K562 (cell line): ENCODE data around the gene CRAMP1. TPM values are rescaled to one million over a fixed set of nuclear protein-coding genes. Genes with fewer than 3 reads are reported as not detected.

Experiments
- BCOR ChIP-seq: fragments of 450-650 bp; IDR thresholded peaks from 2 replicates; pipeline ENCODE4 v1.6.1; 2016
- BRD9 ChIP-seq: fragments of 450-650 bp; IDR thresholded peaks from 2 replicates; pipeline ENCODE4 v1.6.1; 2018; ENCODE audit warnings: low read depth; ENCODE audit not compliant: partially characterized antibody
- CC2D1A ChIP-seq: fragments of 450-650 bp; IDR thresholded peaks from 2 replicates; pipeline ENCODE4 v1.6.1; 2017; ENCODE audit warnings: mild to moderate bottlenecking
- FOXP1 ChIP-seq: sonication (generic); formaldehyde crosslinking; IDR thresholded peaks from 2 replicates; pipeline ENCODE4 v1.8.0; 2022; ENCODE audit warnings: mild to moderate bottlenecking, missing genetic modification reagents
- HDAC3 ChIP-seq: fragments of 450-650 bp; IDR thresholded peaks from 2 replicates; pipeline ENCODE4 v1.6.1; 2018; ENCODE audit warnings: borderline replicate concordance, mild to moderate bottlenecking, moderate library complexity; ENCODE audit not compliant: partially characterized antibody
- HIVEP1 ChIP-seq: fragments of 250-450 bp; sonication (Bioruptor Pico); IDR thresholded peaks from 2 replicates; pipeline ENCODE4 v1.4.0; 2020; ENCODE audit warnings: mild to moderate bottlenecking
- HNRNPUL1 ChIP-seq: fragments of 200-400 bp; formaldehyde crosslinking; IDR thresholded peaks from 2 replicates; pipeline ENCODE4 v1.6.1; 2017; ENCODE audit warnings: low read length
- JUNB ChIP-seq: fragments of 450-650 bp; formaldehyde crosslinking; conservative IDR thresholded peaks from 2 replicates; pipeline ENCODE4 v1.4.0; 2020; ENCODE audit warnings: mild to moderate bottlenecking
- KAT8 ChIP-seq: fragments of 450-650 bp; IDR thresholded peaks from 2 replicates; pipeline ENCODE4 v1.6.1; 2016; ENCODE audit warnings: low read depth, mild to moderate bottlenecking
- KLF1 ChIP-seq: fragments of 450-650 bp; IDR thresholded peaks from 2 replicates; pipeline ENCODE4 v1.6.1; 2016; ENCODE audit warnings: missing genetic modification characterization, missing compliant biosample characterization
- KLF6 ChIP-seq: fragments of 250-450 bp; sonication (Bioruptor Pico); IDR thresholded peaks from 2 replicates; pipeline ENCODE4 v1.4.0; 2020; ENCODE audit warnings: mild to moderate bottlenecking, moderate library complexity, borderline replicate concordance
- L3MBTL2 ChIP-seq: fragments of 450-650 bp; IDR thresholded peaks from 2 replicates; pipeline ENCODE4 v1.6.1; 2016; ENCODE audit warnings: mild to moderate bottlenecking, moderate library complexity
- LARP7 ChIP-seq: fragments of 450-650 bp; IDR thresholded peaks from 2 replicates; pipeline ENCODE4 v1.6.1; 2016
- MCM5 ChIP-seq: fragments of 450-650 bp; IDR thresholded peaks from 2 replicates; pipeline ENCODE4 v1.6.1; 2016; ENCODE audit warnings: low read depth
- MLLT1 ChIP-seq, 2 experiments: fragments of 450-650 bp; IDR thresholded peaks; 2 replicates each; pipeline ENCODE4 v1.6.1; 2016
- RUNX1 ChIP-seq: sonication (generic); IDR thresholded peaks from 2 replicates; pipeline ENCODE4 v1.6.1; 2016; ENCODE audit warnings: antibody characterized with exemption, low read depth
- SMC3 ChIP-seq: conservative IDR thresholded peaks from 2 replicates; pipeline ENCODE4 v1.6.1; 2011; ENCODE audit warnings: low read depth, low read length, improper control_type of control experiment; ENCODE audit not compliant: insufficient read depth
- STAT5A ChIP-seq: IDR thresholded peaks from 2 replicates; pipeline ENCODE4 v1.6.1; 2012; ENCODE audit warnings: low read length, inconsistent platforms, borderline replicate concordance
- TBL1XR1 ChIP-seq, 2 experiments: IDR thresholded peaks; 2 replicates each; pipeline ENCODE4 v1.6.1; 2012; ENCODE audit warnings: improper control_type of control experiment in 2 of 2, low read length in 2 of 2, mild to moderate bottlenecking in 1 of 2
- TFAM ChIP-seq: fragments of 250-450 bp; sonication (Bioruptor Pico); conservative IDR thresholded peaks from 2 replicates; pipeline ENCODE4 v1.5.0; 2021; ENCODE audit warnings: mild to moderate bottlenecking, moderate library complexity
- TRIM24 ChIP-seq, 2 experiments: fragments of 450-650 bp; IDR thresholded peaks; 2 replicates each; pipeline ENCODE4 v1.6.1; 2016
- ZFP30 ChIP-seq: fragments of 250-450 bp; sonication (Bioruptor Pico); IDR thresholded peaks from 2 replicates; pipeline ENCODE4 v1.8.0; 2022; ENCODE audit warnings: moderate library complexity, mild to moderate bottlenecking, inconsistent platforms, borderline replicate concordance
- ZNF197 ChIP-seq: fragments of 200-800 bp; sonication (Bioruptor generic); IDR thresholded peaks from 2 replicates; pipeline ENCODE4 v1.6.1; 2016; ENCODE audit warnings: low read depth, missing genetic modification characterization, missing compliant biosample characterization
- ZNF253 ChIP-seq: fragments of 250-450 bp; sonication (Bioruptor Pico); conservative IDR thresholded peaks from 2 replicates; pipeline ENCODE4 v1.6.1; 2021; ENCODE audit warnings: mild to moderate bottlenecking
- ZNF431 ChIP-seq: sonication (generic); formaldehyde crosslinking; IDR thresholded peaks from 2 replicates; pipeline ENCODE4 v1.8.0; 2022; ENCODE audit warnings: mild to moderate bottlenecking, missing genetic modification reagents
- ZNF655 ChIP-seq: fragments of 250-450 bp; sonication (Bioruptor Pico); IDR thresholded peaks from 2 replicates; pipeline ENCODE4 v1.5.0; 2021
- polyA plus RNA-seq, 8 experiments: library from polyadenylated mRNA; depleted of rRNA in 4 of 8; stranded (reverse) in 5 of 8; unstranded in 3 of 8; fragments of >200 nt; fragmentation: Nextera tagmentation in 2 of 8; fragmentation: Illumina TruSeq in 1 of 8; extraction: Ambion mirVana in 2 of 8; extraction: Trizol in 1 of 8; gene quantifications; 2 replicates each; pipeline versions ENCODE4 v1.2.1 to v1.2.3, GENCODE V29; 2011 to 2014; ENCODE audit warnings: inconsistent platforms in 1 of 8, missing spikeins in 1 of 8
- total RNA-seq, 7 experiments: library from RNA; depleted of rRNA in 6 of 7; stranded (reverse); fragments of >200 nt in 6 of 7; fragmentation: Illumina TruSeq in 2 of 7; extraction: Trizol in 2 of 7; gene quantifications; 2 replicates each; pipeline versions ENCODE4 v1.2.1 to v1.2.3, GENCODE V29; 2011 to 2021; ENCODE audit warnings: low replicate concordance in 1 of 7
- TF ChIP-seq, protein P1 (sequence below): fragments of 150-350 bp; conservative IDR thresholded peaks from 2 replicates; pipeline ENCODE4 v1.6.1; 2014; ENCODE audit warnings: low read length

CRAMP1 gene
- total and polyA plus RNA-seq, 9 of the 15 experiments (the other 6 are each of a cell fraction or from before 2014, with no cell fraction given), result 0.52 to 20.8 (median 7.5) TPM

- TF ChIP-seq TBL1XR1 (IDR thresholded peaks at IDR 0.05; ENCODE audit: low read length in 2 of 2), result peak; percentile 57 to 84; a peak in 1 of 4 replicates
- TF ChIP-seq BRD9, result peak; percentile 32
- no peak for TF ChIP-seq ZNF197 (CRISPR knock-in tag)
- no peak for TF ChIP-seq KAT8
- no peak for TF ChIP-seq HIVEP1 (CRISPR knock-in tag)
- TF ChIP-seq TFAM, result no peak
- peak in 1 of 2 experiments; percentile 32; a peak in 1 of 4 replicates for TF ChIP-seq TRIM24 (IDR thresholded peaks at IDR 0.05)
- TF ChIP-seq RUNX1, result no peak
- TF ChIP-seq JUNB (CRISPR knock-in tag), result no peak
- no peak for TF ChIP-seq MCM5
- peak; percentile 95 for TF ChIP-seq FOXP1 (CRISPR knock-in tag)
- no peak for TF ChIP-seq HNRNPUL1
- no peak for TF ChIP-seq KLF6 (CRISPR knock-in tag)
- 0 out of 2 replicates have a peak, but pooled peaks have one; percentile 48 for TF ChIP-seq CC2D1A
- TF ChIP-seq STAT5A, result no peak
- peak; percentile 46; the same call in 1 of the 2 replicates for TF ChIP-seq LARP7
- no peak for TF ChIP-seq ZFP30 (CRISPR knock-in tag)
- peak; percentile 70 to 79; a peak in 3 of 4 replicates for TF ChIP-seq MLLT1 (IDR thresholded peaks at IDR 0.05)
- 0 out of 2 replicates have a peak, but pooled peaks have one; percentile 37 for TF ChIP-seq ZNF431
- no peak for TF ChIP-seq HDAC3
- TF ChIP-seq ZNF253 (CRISPR knock-in tag), result no peak
- TF ChIP-seq, protein P1, sequence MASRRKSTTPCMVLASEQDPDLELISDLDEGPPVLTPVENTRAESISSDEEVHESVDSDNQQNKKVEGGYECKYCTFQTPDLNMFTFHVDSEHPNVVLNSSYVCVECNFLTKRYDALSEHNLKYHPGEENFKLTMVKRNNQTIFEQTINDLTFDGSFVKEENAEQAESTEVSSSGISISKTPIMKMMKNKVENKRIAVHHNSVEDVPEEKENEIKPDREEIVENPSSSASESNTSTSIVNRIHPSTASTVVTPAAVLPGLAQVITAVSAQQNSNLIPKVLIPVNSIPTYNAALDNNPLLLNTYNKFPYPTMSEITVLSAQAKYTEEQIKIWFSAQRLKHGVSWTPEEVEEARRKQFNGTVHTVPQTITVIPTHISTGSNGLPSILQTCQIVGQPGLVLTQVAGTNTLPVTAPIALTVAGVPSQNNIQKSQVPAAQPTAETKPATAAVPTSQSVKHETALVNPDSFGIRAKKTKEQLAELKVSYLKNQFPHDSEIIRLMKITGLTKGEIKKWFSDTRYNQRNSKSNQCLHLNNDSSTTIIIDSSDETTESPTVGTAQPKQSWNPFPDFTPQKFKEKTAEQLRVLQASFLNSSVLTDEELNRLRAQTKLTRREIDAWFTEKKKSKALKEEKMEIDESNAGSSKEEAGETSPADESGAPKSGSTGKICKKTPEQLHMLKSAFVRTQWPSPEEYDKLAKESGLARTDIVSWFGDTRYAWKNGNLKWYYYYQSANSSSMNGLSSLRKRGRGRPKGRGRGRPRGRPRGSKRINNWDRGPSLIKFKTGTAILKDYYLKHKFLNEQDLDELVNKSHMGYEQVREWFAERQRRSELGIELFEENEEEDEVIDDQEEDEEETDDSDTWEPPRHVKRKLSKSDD, result no peak
- TF ChIP-seq ZNF655 (CRISPR knock-in tag), result no peak
- 0 out of 2 replicates have a peak, but pooled peaks have one; percentile 36 for TF ChIP-seq BCOR
- peak; percentile 94 for TF ChIP-seq KLF1 (tag)
- 0 out of 2 replicates have a peak, but pooled peaks have one; percentile 19 for TF ChIP-seq SMC3
- TF ChIP-seq L3MBTL2, result no peak
Measured at GRCh38 chr16:1705688-1706385, 93.7 kb downstream of the CRAMP1 start, which contains the start of gene MAPK8IP3 (continued).
